Gastroesophageal sphincter (tissue), 3 donors: ENCODE results near the gene HCAR3.

ENCODE experiments used
- CTCF ChIP-seq, 4 experiments: fragments of 200-600 bp in 2 of 4; fragments of 450-650 bp in 2 of 4; sonication (generic) in 1 of 4; IDR thresholded peaks; one replicate each; pipeline ENCODE4 v1.5.1; 2017 to 2019; ENCODE audit warnings: antibody characterized with exemption in 4 of 4, mild to moderate bottlenecking in 2 of 4, moderate library complexity in 2 of 4
- POLR2A ChIP-seq, 2 donors: fragments of 450-650 bp; IDR thresholded peaks; one replicate each; pipeline ENCODE4 v1.6.1; 2017; ENCODE audit warnings: antibody characterized with exemption in 2 of 2, mild to moderate bottlenecking in 2 of 2, moderate library complexity in 1 of 2
- POLR2AphosphoS5 ChIP-seq: sonication (generic); formaldehyde crosslinking; IDR thresholded peaks from one replicate; pipeline ENCODE4 v1.6.1; 2017; ENCODE audit warnings: antibody characterized with exemption

GRCh38 chr12:122686538-122686937 lies 30.1 kb downstream of the HCAR3 start:
- no peak for TF ChIP-seq POLR2A (IDR thresholded peaks at IDR 0.05)
- TF ChIP-seq CTCF (IDR thresholded peaks at IDR 0.05) = no peak
- TF ChIP-seq POLR2AphosphoS5 = no peak
